GM12875 (cell line): ENCODE data around the gene TNFRSF4.
"Not testable (repeated sequence)": the region's sequence is repeated elsewhere in the genome, so short reads cannot be mapped to it uniquely, and the experiment has no call there.

Experiments used
- H3K4me3 ChIP-seq: one replicate; pipeline ENCODE4 v1.5.1; 2011; ENCODE audit warnings: low read depth, low read length, control low read depth
- TF ChIP-seq, protein P1 (sequence below): IDR thresholded peaks from 2 replicates; pipeline ENCODE4 v1.5.1; 2011; ENCODE audit warnings: low read depth, mild to moderate bottlenecking, control low read depth, inconsistent platforms, low read length, moderate library complexity, borderline replicate concordance; ENCODE audit not compliant: insufficient read depth

TNFRSF4 gene

DNA sequence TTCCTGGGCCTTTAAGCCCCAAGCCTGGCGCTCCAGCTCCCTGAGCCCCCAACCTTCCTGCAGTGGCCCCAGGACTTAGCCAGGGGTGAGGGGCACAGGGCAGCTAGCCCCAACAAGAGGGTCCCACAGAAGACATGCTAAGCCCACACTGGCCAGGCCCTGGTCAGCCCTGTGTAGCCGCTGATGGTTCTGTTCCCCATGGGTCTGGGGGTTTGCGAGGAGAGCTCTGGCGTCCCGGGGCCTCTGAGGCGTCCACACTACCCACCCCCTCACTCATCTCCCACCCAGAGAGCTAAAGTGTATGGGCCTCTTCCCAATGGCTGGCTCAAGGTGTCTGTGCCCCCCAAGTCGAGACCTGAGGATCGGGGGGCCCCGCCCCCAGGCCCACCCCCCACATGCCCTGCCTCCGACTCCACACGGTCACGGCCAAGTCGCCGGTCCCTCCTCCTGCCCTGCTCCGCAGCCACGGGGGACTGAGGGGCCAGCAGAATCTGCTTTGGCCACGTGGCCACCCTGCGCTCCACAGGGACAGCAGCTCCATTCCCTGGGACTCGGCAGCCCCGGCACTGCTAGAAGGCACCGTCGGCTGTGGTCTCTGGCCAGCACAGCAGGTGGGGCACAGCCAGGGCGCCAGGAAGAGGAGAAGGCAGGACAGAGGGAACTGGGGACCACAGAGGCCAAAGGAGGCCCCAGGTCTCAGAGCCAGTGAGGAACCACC lies 15.4 kb downstream of the TNFRSF4 start:
- H3K4me3 ChIP-seq = no peak overlapping the region
- TF ChIP-seq, protein P1, sequence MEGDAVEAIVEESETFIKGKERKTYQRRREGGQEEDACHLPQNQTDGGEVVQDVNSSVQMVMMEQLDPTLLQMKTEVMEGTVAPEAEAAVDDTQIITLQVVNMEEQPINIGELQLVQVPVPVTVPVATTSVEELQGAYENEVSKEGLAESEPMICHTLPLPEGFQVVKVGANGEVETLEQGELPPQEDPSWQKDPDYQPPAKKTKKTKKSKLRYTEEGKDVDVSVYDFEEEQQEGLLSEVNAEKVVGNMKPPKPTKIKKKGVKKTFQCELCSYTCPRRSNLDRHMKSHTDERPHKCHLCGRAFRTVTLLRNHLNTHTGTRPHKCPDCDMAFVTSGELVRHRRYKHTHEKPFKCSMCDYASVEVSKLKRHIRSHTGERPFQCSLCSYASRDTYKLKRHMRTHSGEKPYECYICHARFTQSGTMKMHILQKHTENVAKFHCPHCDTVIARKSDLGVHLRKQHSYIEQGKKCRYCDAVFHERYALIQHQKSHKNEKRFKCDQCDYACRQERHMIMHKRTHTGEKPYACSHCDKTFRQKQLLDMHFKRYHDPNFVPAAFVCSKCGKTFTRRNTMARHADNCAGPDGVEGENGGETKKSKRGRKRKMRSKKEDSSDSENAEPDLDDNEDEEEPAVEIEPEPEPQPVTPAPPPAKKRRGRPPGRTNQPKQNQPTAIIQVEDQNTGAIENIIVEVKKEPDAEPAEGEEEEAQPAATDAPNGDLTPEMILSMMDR = no peak

DNA sequence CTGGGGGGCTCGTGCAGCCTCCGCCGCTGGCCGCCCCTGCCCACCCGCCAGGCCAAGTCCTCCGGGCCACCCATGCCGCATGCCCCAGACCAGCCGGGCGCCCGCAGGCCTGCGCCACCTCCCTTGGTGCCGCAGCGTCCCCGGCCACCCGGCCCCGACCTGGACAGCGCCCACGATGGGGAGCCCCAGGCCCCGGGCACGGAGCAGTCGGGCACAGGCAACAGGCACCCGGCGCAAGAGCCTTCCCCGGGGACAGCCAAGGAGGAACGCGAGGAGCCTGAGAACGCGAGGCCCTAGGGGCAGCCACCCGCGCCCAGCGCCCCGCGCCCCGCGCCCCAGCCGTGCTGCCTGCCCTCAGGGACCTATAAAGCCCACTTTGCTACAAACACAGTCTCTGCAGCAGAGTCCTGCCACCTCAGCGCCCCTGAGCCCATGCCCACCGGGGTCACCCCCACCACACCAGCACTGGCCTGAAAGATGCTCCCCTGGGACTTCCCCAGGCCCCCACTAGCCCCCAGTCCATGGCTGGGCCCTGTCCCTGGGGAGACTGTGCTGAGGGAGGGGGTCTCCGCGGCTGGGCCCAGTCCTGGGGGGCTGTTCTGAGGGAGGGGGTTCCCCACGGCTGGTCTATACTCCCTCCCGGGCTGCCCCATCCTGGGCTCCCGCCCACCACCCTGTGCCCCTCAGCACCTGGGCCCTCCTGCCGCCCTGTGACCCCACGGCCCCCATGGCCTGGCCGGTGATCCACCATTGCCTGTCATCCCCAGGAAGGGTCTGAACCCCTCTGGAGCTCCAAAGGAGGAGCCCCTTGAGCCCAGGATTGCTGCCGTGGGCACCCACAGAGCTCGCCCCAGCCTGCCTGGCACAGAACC lies 16.2 kb downstream of the TNFRSF4 start:
- TF ChIP-seq, protein P1 = no peak
- no peak overlapping the region for H3K4me3 ChIP-seq

DNA sequence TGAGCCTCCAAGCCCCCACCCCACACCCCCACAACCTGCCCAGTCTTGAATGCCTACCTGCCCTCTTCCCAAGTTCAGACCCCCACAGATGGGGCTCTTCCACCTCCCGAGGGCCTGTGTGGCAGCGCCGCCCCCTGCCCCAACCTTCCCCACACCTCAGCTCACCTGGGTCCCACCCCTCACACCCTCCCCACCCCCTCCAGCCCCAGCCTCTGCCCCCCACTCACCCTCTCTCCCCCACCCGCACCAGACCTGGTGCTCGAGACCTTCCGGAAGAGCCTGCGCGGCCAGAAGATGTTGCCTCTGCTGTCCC lies 16.8 kb downstream of the TNFRSF4 start:
- no peak overlapping the region for H3K4me3 ChIP-seq
- TF ChIP-seq, protein P1 = no peak

DNA sequence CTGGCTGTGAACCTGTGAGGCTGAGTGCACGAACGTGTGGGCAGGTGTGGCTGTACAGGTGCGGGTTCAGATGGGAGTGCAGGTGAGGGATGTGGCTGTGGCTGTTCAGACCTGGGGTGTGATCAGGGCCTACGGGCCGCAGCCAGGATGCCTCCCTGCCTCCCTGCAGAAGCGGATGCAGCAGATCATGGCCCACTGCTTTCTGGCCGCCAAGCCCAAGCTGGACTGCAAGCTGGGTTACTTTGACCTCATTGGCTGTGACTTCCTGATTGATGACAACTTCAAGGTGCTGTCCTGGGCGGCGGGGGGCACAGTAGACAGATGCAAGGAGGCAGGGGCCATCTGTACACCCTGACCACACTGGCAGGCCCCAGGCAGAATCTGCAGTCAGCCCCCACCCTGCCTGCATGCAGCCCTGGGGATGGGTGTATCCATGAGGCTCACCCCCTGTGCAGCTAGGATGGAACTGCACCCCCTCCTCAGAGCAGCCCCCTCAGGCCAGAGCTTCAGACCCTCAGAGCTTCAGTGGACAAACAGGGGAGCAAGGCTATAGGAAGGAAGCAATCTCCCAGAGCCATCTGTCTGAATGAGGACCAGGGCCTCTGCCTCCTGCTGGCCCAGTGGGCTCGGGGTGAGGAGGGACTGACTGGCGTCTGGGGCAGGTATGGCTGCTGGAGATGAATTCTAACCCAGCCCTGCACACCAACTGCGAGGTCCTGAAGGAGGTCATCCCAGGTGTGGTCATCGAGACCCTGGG lies 17.3 kb downstream of the TNFRSF4 start:
- H3K4me3 ChIP-seq = no peak overlapping the region

DNA sequence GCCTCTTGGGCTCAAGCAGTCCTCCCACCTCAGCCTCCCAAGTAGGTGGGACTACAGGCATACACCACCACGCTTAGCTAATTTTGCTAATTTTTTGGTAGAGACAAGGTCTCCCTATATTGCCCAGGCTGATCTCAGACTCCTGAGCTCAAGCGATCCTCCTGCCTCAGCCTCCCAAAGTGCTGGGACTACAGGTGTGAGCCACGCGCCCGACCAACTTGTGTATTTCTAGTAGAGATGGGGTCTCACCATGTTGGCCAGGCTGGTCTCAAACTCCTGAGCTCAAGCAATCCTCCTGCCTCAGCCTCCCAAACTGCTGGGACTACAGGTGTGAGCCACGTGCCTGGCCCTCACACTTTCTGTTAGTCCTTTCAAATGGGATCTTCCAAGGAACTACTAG lies 18.2 kb downstream of the TNFRSF4 start:
- not testable (repeated sequence) for H3K4me3 ChIP-seq

More for the DNA sequence above, 17.3 kb downstream of the TNFRSF4 start:
- TF ChIP-seq, protein P1 = no peak

DNA sequence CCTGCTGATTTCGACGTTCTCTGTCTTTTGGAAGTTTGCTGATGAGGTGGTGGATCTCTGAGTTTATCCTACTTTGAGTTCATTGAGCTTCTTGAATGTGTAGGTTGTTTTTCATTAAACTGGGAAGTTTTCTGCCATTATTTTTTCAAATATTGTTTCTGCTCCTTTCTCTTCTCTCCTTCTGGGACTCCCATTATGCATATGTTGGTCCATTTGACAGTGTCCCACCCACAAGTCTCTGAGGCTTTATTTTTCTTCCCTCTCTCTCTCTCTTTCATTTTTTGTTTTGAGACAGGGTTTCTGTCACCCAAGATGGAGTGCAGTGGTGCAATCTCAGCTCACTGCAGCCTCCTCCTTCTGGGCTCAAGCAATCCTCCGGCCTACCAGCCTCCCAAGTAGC lies 19.2 kb downstream of the TNFRSF4 start:
- TF ChIP-seq, protein P1 = no peak
- H3K4me3 ChIP-seq = no peak overlapping the region

DNA sequence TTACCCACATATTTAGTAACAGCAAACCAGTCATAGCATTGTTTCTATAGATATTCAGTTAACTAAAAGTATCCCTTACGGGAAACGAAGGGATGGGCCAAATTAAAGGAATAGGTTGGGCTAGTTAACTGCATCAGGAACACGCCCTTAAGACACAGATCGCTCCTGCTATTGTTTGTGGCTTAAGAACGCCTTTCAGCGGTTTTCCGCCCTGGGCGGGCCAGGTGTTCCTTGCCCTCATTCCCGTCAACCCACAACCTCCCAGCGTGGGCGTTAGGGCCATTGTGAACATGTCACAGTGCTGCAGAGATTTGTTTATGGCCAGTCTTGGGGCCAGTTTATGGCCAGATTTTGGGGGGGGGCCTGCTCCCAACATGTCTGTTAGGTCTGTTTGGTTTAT lies 22.2 kb downstream of the TNFRSF4 start:
- no peak overlapping the region for H3K4me3 ChIP-seq
- TF ChIP-seq, protein P1 = no peak
